ENCODE data around the gene CCDC12. TPM values are rescaled to one million over a fixed set of nuclear protein-coding genes. Genes with fewer than 3 reads are reported as not detected.

Gene CCDC12
- total and polyA plus RNA-seq, 8 donors, result 34.7 to 57.9 (median 46.1) TPM

- TF ChIP-seq, protein P1, sequence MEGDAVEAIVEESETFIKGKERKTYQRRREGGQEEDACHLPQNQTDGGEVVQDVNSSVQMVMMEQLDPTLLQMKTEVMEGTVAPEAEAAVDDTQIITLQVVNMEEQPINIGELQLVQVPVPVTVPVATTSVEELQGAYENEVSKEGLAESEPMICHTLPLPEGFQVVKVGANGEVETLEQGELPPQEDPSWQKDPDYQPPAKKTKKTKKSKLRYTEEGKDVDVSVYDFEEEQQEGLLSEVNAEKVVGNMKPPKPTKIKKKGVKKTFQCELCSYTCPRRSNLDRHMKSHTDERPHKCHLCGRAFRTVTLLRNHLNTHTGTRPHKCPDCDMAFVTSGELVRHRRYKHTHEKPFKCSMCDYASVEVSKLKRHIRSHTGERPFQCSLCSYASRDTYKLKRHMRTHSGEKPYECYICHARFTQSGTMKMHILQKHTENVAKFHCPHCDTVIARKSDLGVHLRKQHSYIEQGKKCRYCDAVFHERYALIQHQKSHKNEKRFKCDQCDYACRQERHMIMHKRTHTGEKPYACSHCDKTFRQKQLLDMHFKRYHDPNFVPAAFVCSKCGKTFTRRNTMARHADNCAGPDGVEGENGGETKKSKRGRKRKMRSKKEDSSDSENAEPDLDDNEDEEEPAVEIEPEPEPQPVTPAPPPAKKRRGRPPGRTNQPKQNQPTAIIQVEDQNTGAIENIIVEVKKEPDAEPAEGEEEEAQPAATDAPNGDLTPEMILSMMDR (IDR thresholded peaks at IDR 0.05), result no peak
- ATAC-seq (no peak), DNase-seq (no peak)
- Histone ChIP-seq H3K27ac (peak overlapping the region in 1 of 2 donors; percentile 78), H3K27me3 (no peaks in the 10 kb centered on the region), H3K4me1 (peaks cover 18 to 93% of the 10 kb centered on the region in 2 donors), H3K9me3 (no peaks in the 10 kb centered on the region), H3K4me3 (no peak overlapping the region), H3K36me3 (no peaks in the 10 kb centered on the region)
- intact Hi-C loops (cut with DNase I), result no loop called here
Measured at GRCh38 chr3:46955157-46955556, 21.4 kb downstream of the CCDC12 start.

GRCh38 chr3:46954178-46954577, 22.4 kb downstream of the CCDC12 start:
- Histone ChIP-seq H3K9me3 (no peaks in the 10 kb centered on the region), H3K36me3 (no peaks in the 10 kb centered on the region), H3K4me1 (peaks cover 18 to 93% of the 10 kb centered on the region in 2 donors), H3K4me3 (no peak overlapping the region), H3K27me3 (no peaks in the 10 kb centered on the region), H3K27ac (peak overlapping the region in 1 of 2 donors; percentile 78)
- intact Hi-C loops (cut with DNase I), result no loop called here
- ATAC-seq, result no peak
- TF ChIP-seq, protein P1 (IDR thresholded peaks at IDR 0.05), result no peak
- no peak for DNase-seq

- intact Hi-C loops (cut with DNase I), result no loop called here
- ATAC-seq, result no peak
- Histone ChIP-seq H3K4me3 (no peak overlapping the region), H3K4me1 (peaks cover 21 to 93% of the 10 kb centered on the region in 2 donors), H3K9me3 (no peaks in the 10 kb centered on the region), H3K27ac (peak overlapping the region in 1 of 2 donors; percentile 78), H3K27me3 (no peaks in the 10 kb centered on the region), H3K36me3 (no peaks in the 10 kb centered on the region)
- no peak for DNase-seq
- TF ChIP-seq, protein P1 (IDR thresholded peaks at IDR 0.05), result no peak
Measured at GRCh38 chr3:46953234-46954010, 23.1 kb downstream of the CCDC12 start.

- ATAC-seq (no peak), DNase-seq (no peak)
- Histone ChIP-seq H3K4me3 (no peak overlapping the region), H3K27ac (peak overlapping the region in 1 of 2 donors; percentile 78), H3K27me3 (no peaks in the 10 kb centered on the region), H3K9me3 (no peaks in the 10 kb centered on the region), H3K4me1 (peaks cover 27 to 98% of the 10 kb centered on the region in 2 donors), H3K36me3 (no peaks in the 10 kb centered on the region)
- TF ChIP-seq, protein P1 (IDR thresholded peaks at IDR 0.05), result no peak
- intact Hi-C loops (cut with DNase I), result no loop called here
Measured at GRCh38 chr3:46952813-46953212, 23.7 kb downstream of the CCDC12 start.

GRCh38 chr3:46950650-46951241, 25.8 kb downstream of the CCDC12 start:
- intact Hi-C loops (cut with DNase I), result no loop called here
- H3K27ac ChIP-seq, result peak overlapping the region in 1 of 2 donors; percentile 93

More at GRCh38 chr3:46950650-46951241, 25.8 kb downstream of the CCDC12 start:
- Histone ChIP-seq H3K27me3 (no peaks in the 10 kb centered on the region), H3K36me3 (no peaks in the 10 kb centered on the region), H3K4me1 (peaks cover 43 to 99% of the 10 kb centered on the region in 2 donors), H3K4me3 (no peak overlapping the region), H3K9me3 (no peaks in the 10 kb centered on the region)
- no peak for DNase-seq
- ATAC-seq, result no peak
- TF ChIP-seq, protein P1 (IDR thresholded peaks at IDR 0.05), result no peak
